HG02798 (cell line): ENCODE measurements around the gene TWF2.

Source experiments
- ATAC-seq: cut with Tn5 transposase; IDR thresholded peaks from one replicate; pipeline ENCODE4 v1.9.1; 2021; ENCODE audit warnings: mild to moderate bottlenecking; ENCODE audit not compliant: unreplicated experiment, poor library complexity

Gene TWF2

GRCh38 chr3:52210550-52211046, 28.4 kb downstream of the TWF2 start:
- no peak for ATAC-seq

DNA sequence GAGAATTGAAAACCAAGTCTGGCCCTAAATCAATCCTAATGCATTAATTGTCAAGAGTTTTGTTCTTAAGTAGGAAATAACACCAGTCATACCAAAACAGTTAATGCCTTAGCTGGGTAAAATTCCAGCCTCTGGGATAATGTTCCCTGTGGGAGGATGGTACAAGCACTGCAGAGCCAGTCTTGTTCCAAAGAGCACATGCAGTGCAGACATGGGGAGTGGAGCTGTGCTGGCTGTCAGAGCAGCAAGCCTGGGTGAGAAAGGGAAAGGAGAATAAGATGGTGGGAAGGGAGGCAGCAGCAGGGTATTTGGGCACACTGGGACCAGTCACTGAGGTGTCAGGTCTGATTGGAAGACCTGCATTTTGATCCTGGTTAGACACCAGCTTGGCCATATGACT, 28.9 kb downstream of the TWF2 start:
- ATAC-seq, result no peak

GRCh38 chr3:52208556-52208955, 30.4 kb downstream of the TWF2 start:
- no peak for ATAC-seq

DNA sequence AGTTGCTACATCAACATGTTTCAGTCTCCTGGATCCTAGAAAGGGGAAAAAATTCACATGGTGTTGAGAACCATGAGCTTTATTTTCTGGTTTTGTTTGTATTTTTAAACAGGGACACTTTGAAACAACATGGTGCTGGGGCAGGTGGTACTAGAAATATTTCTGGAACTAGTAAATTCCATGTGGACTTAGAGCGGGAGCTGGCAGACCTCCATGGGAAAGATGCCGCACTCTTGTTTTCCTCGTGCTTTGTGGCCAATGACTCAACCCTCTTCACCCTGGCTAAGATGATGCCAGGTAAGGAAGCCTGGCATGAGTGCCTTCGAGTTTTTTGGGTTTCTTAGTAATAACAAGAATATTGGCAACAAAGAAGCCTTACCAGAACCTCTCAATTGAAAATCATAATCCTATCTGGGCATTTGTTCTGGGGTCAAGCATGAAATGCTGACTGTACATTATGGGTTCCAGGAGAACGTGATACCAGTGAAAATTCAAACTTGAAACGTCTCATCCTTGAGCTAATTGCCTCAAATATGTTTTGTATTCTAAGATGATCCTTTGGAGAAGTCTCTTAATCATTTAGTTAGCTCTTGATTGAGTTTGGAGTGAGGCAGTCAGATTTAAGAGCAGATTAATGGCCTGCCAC, 33.1 kb downstream of the TWF2 start:
- no peak for ATAC-seq

GRCh38 chr3:52204337-52205073, 34.5 kb downstream of the TWF2 start:
- ATAC-seq, result no peak

- ATAC-seq, result no peak
Observed at GRCh38 chr3:52203701-52204100, 35.3 kb downstream of the TWF2 start.

- ATAC-seq, result no peak
Observed at GRCh38 chr3:52202384-52203077, 36.4 kb downstream of the TWF2 start.

DNA sequence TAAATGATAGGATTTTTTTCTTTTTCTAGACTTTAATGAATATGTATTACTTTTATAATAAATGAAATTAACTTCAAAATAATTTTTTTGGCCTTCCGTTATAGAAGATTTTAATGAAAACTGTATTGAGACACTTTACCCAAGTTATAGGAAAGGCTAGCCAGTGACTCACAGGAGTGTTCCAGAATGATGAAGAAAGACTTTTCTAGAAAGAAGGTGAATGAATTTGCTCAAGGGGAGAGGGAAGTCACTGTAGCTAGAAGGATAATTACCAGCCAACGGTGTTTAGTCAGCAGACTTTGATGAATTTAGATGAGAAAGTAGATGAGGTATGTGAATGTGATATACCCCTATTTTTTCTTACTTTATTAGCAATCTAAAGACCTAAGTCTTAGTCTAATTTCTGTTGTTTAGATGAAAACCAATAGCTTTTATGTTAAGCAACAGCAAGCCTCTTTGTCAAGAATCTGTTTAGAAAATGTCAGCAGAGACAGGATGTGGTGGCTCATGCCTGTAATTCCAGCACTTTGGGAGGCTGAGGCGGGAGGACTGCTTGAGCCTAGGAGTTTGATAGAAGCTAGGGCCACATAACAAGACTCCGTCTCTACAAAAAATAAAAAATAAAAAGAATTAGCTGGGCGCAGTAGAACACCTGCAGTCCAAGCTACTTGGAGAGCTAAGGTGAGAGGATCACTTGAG, 37.8 kb downstream of the TWF2 start:
- no peak for ATAC-seq

- no peak for ATAC-seq
Observed at GRCh38 chr3:52198643-52199608, 40.0 kb downstream of the TWF2 start.

DNA sequence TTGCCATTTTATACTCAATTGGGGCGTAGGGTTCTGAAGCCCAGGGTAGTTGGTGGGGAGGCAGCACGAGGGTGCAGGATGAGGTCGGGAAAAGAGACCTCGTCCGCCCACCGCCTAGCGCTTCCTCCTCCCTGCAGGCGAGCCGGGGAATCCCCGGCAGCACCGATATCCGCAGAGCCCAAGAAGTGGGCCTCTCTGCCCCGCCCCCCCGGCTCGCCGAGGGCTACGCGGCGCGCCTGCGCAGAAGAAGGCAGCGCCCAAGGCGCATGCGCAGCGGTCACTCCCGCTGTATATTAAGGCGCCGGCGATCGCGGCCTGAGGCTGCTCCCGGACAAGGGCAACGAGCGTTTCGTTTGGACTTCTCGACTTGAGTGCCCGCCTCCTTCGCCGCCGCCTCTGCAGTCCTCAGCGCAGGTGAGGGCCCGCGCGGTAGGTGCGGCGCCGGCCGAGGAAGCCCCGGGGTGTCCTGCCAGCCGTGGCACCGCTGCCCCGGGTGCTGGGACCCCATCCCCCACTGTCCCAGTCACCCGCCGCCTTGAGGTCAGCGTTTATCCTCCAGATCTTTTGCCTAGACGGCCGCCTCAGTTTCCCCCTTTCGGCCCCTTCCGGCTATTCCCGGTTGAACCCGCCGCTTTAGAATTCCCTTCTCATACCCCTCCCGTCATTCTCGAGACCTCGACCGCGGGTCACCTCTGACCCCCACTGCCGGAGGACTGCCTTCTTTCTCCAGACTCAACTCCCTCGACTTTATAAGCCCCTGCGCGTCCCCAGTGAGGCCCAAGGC, 40.9 kb downstream of the TWF2 start, which contains the start of gene ALAS1:
Gene ALAS1, plus strand, starts transcription at position 319 of the 784 bp plus-strand sequence. CDS start 1,082 bp downstream, outside the sequence.
- peak; percentile 82 for ATAC-seq

- no peak for ATAC-seq
Observed at GRCh38 chr3:52197499-52197841, 41.5 kb downstream of the TWF2 start.

- no peak for ATAC-seq
Observed at GRCh38 chr3:52196977-52197376, 42.0 kb downstream of the TWF2 start.

GRCh38 chr3:52195823-52196331, 43.1 kb downstream of the TWF2 start:
- no peak for ATAC-seq

- ATAC-seq, result no peak
Observed at GRCh38 chr3:52195291-52195597, 43.7 kb downstream of the TWF2 start.

GRCh38 chr3:52194485-52195290, 44.3 kb downstream of the TWF2 start:
- no peak for ATAC-seq

GRCh38 chr3:52193065-52193464, 45.9 kb downstream of the TWF2 start:
- no peak for ATAC-seq

- ATAC-seq, result no peak
Observed at GRCh38 chr3:52191663-52192062, 47.3 kb downstream of the TWF2 start.
